Astrocyte (in vitro differentiated cells and primary cell): ENCODE data around the gene SYNC. TPM values are rescaled to one million over a fixed set of nuclear protein-coding genes. Genes with fewer than 3 reads are reported as not detected.

Experiments
- DNase-seq: peaks from one replicate; pipeline ENCODE4 v3.0.0-alpha.2; 2010; ENCODE audit warnings: low read depth
- FAIRE-seq: peaks from 2 replicates; lab custom pipeline; 2011; peaks lifted over from hg19 to GRCh38; lab: Jason Lieb, UNC
- H2AFZ ChIP-seq: 2 replicates; pipeline ENCODE4 v1.6.0; 2012; ENCODE audit warnings: low read depth, low read length, inconsistent platforms
- H3K27ac ChIP-seq: 2 replicates; pipeline ENCODE4 v1.5.1; 2011; ENCODE audit warnings: low read depth, low read length, inconsistent platforms
- H3K27me3 ChIP-seq: 2 replicates; pipeline ENCODE4 v1.6.0; 2011; ENCODE audit warnings: low read length, inconsistent platforms; ENCODE audit not compliant: insufficient read depth
- H3K36me3 ChIP-seq: 2 replicates; pipeline ENCODE4 v1.5.1; 2011; ENCODE audit warnings: low read length, inconsistent platforms; ENCODE audit not compliant: insufficient read depth
- H3K4me1 ChIP-seq: 2 replicates; pipeline ENCODE4 v1.5.1; 2011; ENCODE audit warnings: low read length, inconsistent platforms; ENCODE audit not compliant: insufficient read depth
- H3K4me2 ChIP-seq: 2 replicates; pipeline ENCODE4 v1.6.0; 2012; ENCODE audit warnings: low read length, inconsistent platforms
- H3K4me3 ChIP-seq: 2 replicates; pipeline ENCODE4 v1.5.1; 2011; ENCODE audit warnings: low read depth, mild to moderate bottlenecking, low read length, inconsistent platforms; ENCODE audit not compliant: insufficient read depth
- H3K79me2 ChIP-seq: 2 replicates; pipeline ENCODE4 v1.6.0; 2012; ENCODE audit warnings: mild to moderate bottlenecking, low read length, inconsistent platforms; ENCODE audit not compliant: insufficient read depth
- H3K9ac ChIP-seq: 2 replicates; pipeline ENCODE4 v1.6.0; 2012; ENCODE audit warnings: mild to moderate bottlenecking, low read length, inconsistent platforms
- H3K9me3 ChIP-seq: 2 replicates; pipeline ENCODE4 v1.5.1; 2012; ENCODE audit warnings: low read depth, mild to moderate bottlenecking, low read length, inconsistent platforms; ENCODE audit not compliant: insufficient read depth
- H4K20me1 ChIP-seq: 2 replicates; pipeline ENCODE4 v1.6.0; 2012; ENCODE audit warnings: low read length, inconsistent platforms; ENCODE audit not compliant: insufficient read depth
- H3K27ac Mint-ChIP-seq: one replicate; pipeline ENCODE4 v1.8.0; 2021; ENCODE audit warnings: mild to moderate bottlenecking, mixed read lengths; ENCODE audit not compliant: unreplicated experiment
- H3K27me3 Mint-ChIP-seq: one replicate; pipeline ENCODE4 v1.8.0; 2021; ENCODE audit warnings: low read depth, mixed read lengths; ENCODE audit not compliant: unreplicated experiment
- H3K36me3 Mint-ChIP-seq: one replicate; pipeline ENCODE4 v1.8.0; 2021; ENCODE audit warnings: low read depth, mixed read lengths; ENCODE audit not compliant: unreplicated experiment
- H3K4me1 Mint-ChIP-seq: one replicate; pipeline ENCODE4 v1.8.0; 2021; ENCODE audit warnings: low read depth, mixed read lengths; ENCODE audit not compliant: unreplicated experiment
- H3K4me3 Mint-ChIP-seq: one replicate; pipeline ENCODE4 v1.8.0; 2021; ENCODE audit warnings: mild to moderate bottlenecking, moderate library complexity, mixed read lengths; ENCODE audit not compliant: unreplicated experiment
- H3K9me3 Mint-ChIP-seq: one replicate; pipeline ENCODE4 v1.8.0; 2021; ENCODE audit warnings: mild to moderate bottlenecking, mixed read lengths; ENCODE audit not compliant: unreplicated experiment
- CTCF ChIP-seq: IDR thresholded peaks from 2 replicates; pipeline ENCODE4 v1.5.1; 2011; ENCODE audit warnings: low read depth, mild to moderate bottlenecking, inconsistent platforms, low read length, moderate library complexity; ENCODE audit not compliant: insufficient read depth
- EZH2 ChIP-seq: IDR thresholded peaks from 2 replicates; pipeline ENCODE4 v1.6.1; 2012; ENCODE audit warnings: mild to moderate bottlenecking, low read length, inconsistent platforms; ENCODE audit not compliant: insufficient read depth
- total RNA-seq: library from RNA; stranded (reverse); gene quantifications from 2 replicates; pipeline ENCODE4 v1.2.1, GENCODE V29; 2021

Gene SYNC
- total RNA-seq, 1 donor from 2014 or later: 20.6 TPM

GRCh38 chr1:32665915-32666314 lies 36.7 kb downstream of the SYNC start:
- Histone ChIP-seq H3K9me3 (no peaks in the 10 kb centered on the region), H3K4me2 (no peak overlapping the region), H3K36me3 (peaks cover 57% of the 10 kb centered on the region), H3K27me3 (no peaks in the 10 kb centered on the region), H3K9ac (no peak overlapping the region), H3K4me1 (no peaks in the 10 kb centered on the region), H4K20me1 (peaks cover 31% of the 10 kb centered on the region), H2AFZ (no peak overlapping the region), H3K27ac (no peak overlapping the region), H3K79me2 (peaks cover 43% of the 10 kb centered on the region), H3K4me3 (no peak overlapping the region)
- DNase-seq (no peak), FAIRE-seq (no peak)
- TF ChIP-seq EZH2 (no peak), CTCF (no peak)
- H3K27me3 Mint-ChIP-seq: no peaks in the 10 kb centered on the region
- no peak overlapping the region for H3K27ac Mint-ChIP-seq
- H3K36me3 Mint-ChIP-seq: peaks cover 12% of the 10 kb centered on the region
- no peaks in the 10 kb centered on the region for H3K4me1 Mint-ChIP-seq
- H3K9me3 Mint-ChIP-seq: no peaks in the 10 kb centered on the region
- no peak overlapping the region for H3K4me3 Mint-ChIP-seq

GRCh38 chr1:32659581-32659980 lies 43.0 kb downstream of the SYNC start:
- Histone ChIP-seq H3K9me3 (no peaks in the 10 kb centered on the region), H4K20me1 (peaks cover 62% of the 10 kb centered on the region), H3K4me3 (no peak overlapping the region), H3K4me2 (no peak overlapping the region), H3K4me1 (peaks cover 4% of the 10 kb centered on the region), H2AFZ (no peak overlapping the region), H3K36me3 (peaks cover 40% of the 10 kb centered on the region), H3K27ac (no peak overlapping the region), H3K27me3 (no peaks in the 10 kb centered on the region), H3K9ac (no peak overlapping the region), H3K79me2 (peaks cover 75% of the 10 kb centered on the region)
- peaks cover 8% of the 10 kb centered on the region for H3K4me1 Mint-ChIP-seq
- no peak overlapping the region for H3K4me3 Mint-ChIP-seq
- no peak for DNase-seq
- no peaks in the 10 kb centered on the region for H3K27me3 Mint-ChIP-seq
- FAIRE-seq: no peak
- no peaks in the 10 kb centered on the region for H3K9me3 Mint-ChIP-seq
- TF ChIP-seq EZH2 (no peak), CTCF (no peak)
- peaks cover 12% of the 10 kb centered on the region for H3K36me3 Mint-ChIP-seq
- H3K27ac Mint-ChIP-seq: no peak overlapping the region

GRCh38 chr1:32652244-32652962 lies 50.2 kb downstream of the SYNC start:
- peaks cover 14% of the 10 kb centered on the region for H3K36me3 Mint-ChIP-seq
- Histone ChIP-seq H3K4me3 (peak overlapping the region; percentile 79), H2AFZ (no peak overlapping the region), H3K4me1 (peaks cover 19% of the 10 kb centered on the region), H3K36me3 (peaks cover 17% of the 10 kb centered on the region), H3K27me3 (no peaks in the 10 kb centered on the region), H3K79me2 (peaks cover 89% of the 10 kb centered on the region), H3K4me2 (peak overlapping the region; percentile 99), H3K9me3 (no peaks in the 10 kb centered on the region), H3K9ac (peak overlapping the region; percentile 100), H3K27ac (no peak overlapping the region), H4K20me1 (peaks cover 40% of the 10 kb centered on the region)
- DNase-seq: no peak
- peaks cover 22% of the 10 kb centered on the region for H3K4me1 Mint-ChIP-seq
- TF ChIP-seq CTCF: no peak
- TF ChIP-seq EZH2: no peak
- H3K27me3 Mint-ChIP-seq: no peaks in the 10 kb centered on the region
- H3K9me3 Mint-ChIP-seq: no peaks in the 10 kb centered on the region
- peak overlapping the region; percentile 86 for H3K27ac Mint-ChIP-seq
- H3K4me3 Mint-ChIP-seq: peak overlapping the region; percentile 97
- no peak for FAIRE-seq
